HepG2 (cell line): ENCODE data around the gene PALM. TPM values are rescaled to one million over a fixed set of nuclear protein-coding genes. Genes with fewer than 3 reads are reported as not detected.

Experiments used
- DNMT1 ChIP-seq: sonication (generic); formaldehyde crosslinking; IDR thresholded peaks from 2 replicates; pipeline ENCODE4 v1.5.1; 2020; ENCODE audit warnings: mild to moderate bottlenecking, missing genetic modification reagents
- HNF4G ChIP-seq, 2 experiments: sonication (generic) in 1 of 2; formaldehyde crosslinking in 1 of 2; IDR thresholded peaks; 2 replicates each; pipeline versions ENCODE4 v1.4.0 to v1.6.1; 2011 to 2020; ENCODE audit warnings: borderline replicate concordance in 2 of 2, low read depth in 2 of 2, mild to moderate bottlenecking in 2 of 2, low read length in 1 of 2, missing genetic modification reagents in 1 of 2, moderate library complexity in 1 of 2
- HNRNPK ChIP-seq: fragments of 200-400 bp; formaldehyde crosslinking; IDR thresholded peaks from 2 replicates; pipeline ENCODE4 v1.6.1; 2018; ENCODE audit warnings: low read length, low read depth, moderate library complexity, mild to moderate bottlenecking; ENCODE audit not compliant: poor library complexity, severe bottlenecking
- JARID2 ChIP-seq: sonication (generic); formaldehyde crosslinking; IDR thresholded peaks from 2 replicates; pipeline ENCODE4 v1.8.1; 2023; ENCODE audit warnings: missing genetic modification reagents, inconsistent platforms; ENCODE audit not compliant: insufficient replicate concordance
- RBFOX2 ChIP-seq: fragments of 200-400 bp; formaldehyde crosslinking; IDR thresholded peaks from 2 replicates; pipeline ENCODE4 v1.6.1; 2017; ENCODE audit warnings: low read depth, mild to moderate bottlenecking, low read length
- SMAD9 ChIP-seq: sonication (generic); formaldehyde crosslinking; IDR thresholded peaks from 2 replicates; pipeline ENCODE4 v1.5.1; 2020; ENCODE audit warnings: mild to moderate bottlenecking, missing genetic modification reagents
- TRIM24 ChIP-seq: sonication (generic); formaldehyde crosslinking; IDR thresholded peaks from 2 replicates; pipeline ENCODE4 v1.8.0; 2022; ENCODE audit warnings: mild to moderate bottlenecking, missing genetic modification reagents
- ZEB1 ChIP-seq: IDR thresholded peaks from 2 replicates; pipeline ENCODE4 v1.6.1; 2012; ENCODE audit warnings: mild to moderate bottlenecking, low read depth, inconsistent platforms; ENCODE audit not compliant: insufficient replicate concordance
- ZNF33B ChIP-seq: sonication (generic); formaldehyde crosslinking; IDR thresholded peaks from 2 replicates; pipeline ENCODE4 v1.5.1; 2020; ENCODE audit warnings: mild to moderate bottlenecking, missing genetic modification reagents
- ZNF879 ChIP-seq: sonication (generic); formaldehyde crosslinking; IDR thresholded peaks from 2 replicates; pipeline ENCODE4 v1.8.1; 2023; ENCODE audit warnings: missing genetic modification reagents
- polyA plus RNA-seq, 8 experiments: library from polyadenylated mRNA; depleted of rRNA in 3 of 8; stranded (reverse) in 7 of 8; unstranded in 1 of 8; fragments of >200 nt; fragmentation: Illumina TruSeq in 4 of 8; extraction: Trizol in 4 of 8; gene quantifications; 2 replicates each; pipeline versions ENCODE4 v1.2.1 to v1.2.3, GENCODE V29; 2011 to 2016; ENCODE audit warnings: low read depth in 4 of 8, missing spikeins in 1 of 8, mixed read lengths in 1 of 8; ENCODE audit not compliant: insufficient read depth in 1 of 8
- total RNA-seq, 5 experiments: library from RNA; depleted of rRNA; stranded (reverse); fragments of >200 nt; fragmentation: Illumina TruSeq; extraction: Trizol; gene quantifications; 2 replicates each; pipeline ENCODE4 v1.2.3, GENCODE V29; 2016; ENCODE audit warnings: low read depth in 1 of 5
- TF ChIP-seq, protein P1 (sequence below): sonication (generic); formaldehyde crosslinking; IDR thresholded peaks from 2 replicates; pipeline ENCODE4 v1.4.0; 2020; ENCODE audit warnings: missing genetic modification reagents
- TF ChIP-seq, protein P2 (sequence below): sonication (generic); formaldehyde crosslinking; IDR thresholded peaks from 2 replicates; pipeline ENCODE4 v1.9.0; 2021; ENCODE audit warnings: mild to moderate bottlenecking, missing genetic modification reagents
- TF ChIP-seq, protein P3 (sequence below): sonication (generic); formaldehyde crosslinking; IDR thresholded peaks from 2 replicates; pipeline ENCODE4 v1.4.0; 2020; ENCODE audit warnings: missing genetic modification reagents, borderline replicate concordance
- TF ChIP-seq, protein P4 (sequence below): sonication (generic); formaldehyde crosslinking; IDR thresholded peaks from 2 replicates; pipeline ENCODE4 v1.4.0; 2020; ENCODE audit warnings: mild to moderate bottlenecking, missing genetic modification reagents

Gene PALM
- total and polyA plus RNA-seq, 2 of the 13 experiments (the other 11 are each of a cell fraction or from before 2014, with no cell fraction given), result 4.0 to 9.7 TPM

DNA sequence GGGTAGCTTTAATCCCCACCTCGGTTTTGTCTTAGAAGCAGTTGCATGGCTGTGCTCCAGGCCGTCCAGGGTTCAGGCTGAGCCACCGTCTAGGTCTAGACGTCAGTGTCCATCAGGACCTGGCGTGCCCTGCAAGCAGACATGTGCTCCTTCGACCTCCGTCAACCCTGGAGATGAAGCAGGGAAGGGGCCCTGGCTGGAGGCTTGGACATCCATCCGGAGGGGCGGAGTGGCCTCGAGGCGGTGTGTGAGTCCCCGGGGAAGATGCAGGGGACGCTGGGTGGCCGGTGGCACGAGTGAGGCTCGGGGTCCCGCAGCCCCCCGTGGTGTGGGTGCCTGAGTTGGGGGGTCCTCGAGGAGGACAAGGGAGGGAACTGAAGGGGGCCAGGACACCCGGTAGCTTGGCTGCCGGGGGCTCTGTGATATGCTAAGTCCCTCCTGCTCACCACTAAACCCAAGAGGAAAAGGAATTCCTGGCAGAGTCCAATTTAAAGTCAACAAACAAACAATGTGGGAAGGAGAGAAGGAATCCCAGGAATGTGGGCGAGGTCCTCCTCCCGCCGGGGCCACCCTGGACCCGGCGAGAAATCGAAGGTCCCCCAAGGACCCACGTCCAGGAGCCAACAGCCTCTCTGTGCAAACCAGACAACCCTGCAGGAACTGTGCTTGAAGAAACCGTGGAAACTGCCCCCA, 73.6 kb downstream of the PALM start (continued):
- TF ChIP-seq, protein P1, sequence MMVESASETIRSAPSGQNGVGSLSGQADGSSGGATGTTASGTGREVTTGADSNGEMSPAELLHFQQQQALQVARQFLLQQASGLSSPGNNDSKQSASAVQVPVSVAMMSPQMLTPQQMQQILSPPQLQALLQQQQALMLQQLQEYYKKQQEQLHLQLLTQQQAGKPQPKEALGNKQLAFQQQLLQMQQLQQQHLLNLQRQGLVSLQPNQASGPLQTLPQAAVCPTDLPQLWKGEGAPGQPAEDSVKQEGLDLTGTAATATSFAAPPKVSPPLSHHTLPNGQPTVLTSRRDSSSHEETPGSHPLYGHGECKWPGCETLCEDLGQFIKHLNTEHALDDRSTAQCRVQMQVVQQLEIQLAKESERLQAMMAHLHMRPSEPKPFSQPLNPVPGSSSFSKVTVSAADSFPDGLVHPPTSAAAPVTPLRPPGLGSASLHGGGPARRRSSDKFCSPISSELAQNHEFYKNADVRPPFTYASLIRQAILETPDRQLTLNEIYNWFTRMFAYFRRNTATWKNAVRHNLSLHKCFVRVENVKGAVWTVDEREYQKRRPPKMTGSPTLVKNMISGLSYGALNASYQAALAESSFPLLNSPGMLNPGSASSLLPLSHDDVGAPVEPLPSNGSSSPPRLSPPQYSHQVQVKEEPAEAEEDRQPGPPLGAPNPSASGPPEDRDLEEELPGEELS (CRISPR knock-in tag), result peak; percentile 89
- no peak for TF ChIP-seq HNRNPK
- TF ChIP-seq RBFOX2, result no peak
- no peak for TF ChIP-seq ZNF879
- no peak for TF ChIP-seq SMAD9 (CRISPR knock-in tag)
- no peak for TF ChIP-seq JARID2 (CRISPR knock-in tag)
- no peak for TF ChIP-seq TRIM24 (CRISPR knock-in tag)
- TF ChIP-seq, protein P2, sequence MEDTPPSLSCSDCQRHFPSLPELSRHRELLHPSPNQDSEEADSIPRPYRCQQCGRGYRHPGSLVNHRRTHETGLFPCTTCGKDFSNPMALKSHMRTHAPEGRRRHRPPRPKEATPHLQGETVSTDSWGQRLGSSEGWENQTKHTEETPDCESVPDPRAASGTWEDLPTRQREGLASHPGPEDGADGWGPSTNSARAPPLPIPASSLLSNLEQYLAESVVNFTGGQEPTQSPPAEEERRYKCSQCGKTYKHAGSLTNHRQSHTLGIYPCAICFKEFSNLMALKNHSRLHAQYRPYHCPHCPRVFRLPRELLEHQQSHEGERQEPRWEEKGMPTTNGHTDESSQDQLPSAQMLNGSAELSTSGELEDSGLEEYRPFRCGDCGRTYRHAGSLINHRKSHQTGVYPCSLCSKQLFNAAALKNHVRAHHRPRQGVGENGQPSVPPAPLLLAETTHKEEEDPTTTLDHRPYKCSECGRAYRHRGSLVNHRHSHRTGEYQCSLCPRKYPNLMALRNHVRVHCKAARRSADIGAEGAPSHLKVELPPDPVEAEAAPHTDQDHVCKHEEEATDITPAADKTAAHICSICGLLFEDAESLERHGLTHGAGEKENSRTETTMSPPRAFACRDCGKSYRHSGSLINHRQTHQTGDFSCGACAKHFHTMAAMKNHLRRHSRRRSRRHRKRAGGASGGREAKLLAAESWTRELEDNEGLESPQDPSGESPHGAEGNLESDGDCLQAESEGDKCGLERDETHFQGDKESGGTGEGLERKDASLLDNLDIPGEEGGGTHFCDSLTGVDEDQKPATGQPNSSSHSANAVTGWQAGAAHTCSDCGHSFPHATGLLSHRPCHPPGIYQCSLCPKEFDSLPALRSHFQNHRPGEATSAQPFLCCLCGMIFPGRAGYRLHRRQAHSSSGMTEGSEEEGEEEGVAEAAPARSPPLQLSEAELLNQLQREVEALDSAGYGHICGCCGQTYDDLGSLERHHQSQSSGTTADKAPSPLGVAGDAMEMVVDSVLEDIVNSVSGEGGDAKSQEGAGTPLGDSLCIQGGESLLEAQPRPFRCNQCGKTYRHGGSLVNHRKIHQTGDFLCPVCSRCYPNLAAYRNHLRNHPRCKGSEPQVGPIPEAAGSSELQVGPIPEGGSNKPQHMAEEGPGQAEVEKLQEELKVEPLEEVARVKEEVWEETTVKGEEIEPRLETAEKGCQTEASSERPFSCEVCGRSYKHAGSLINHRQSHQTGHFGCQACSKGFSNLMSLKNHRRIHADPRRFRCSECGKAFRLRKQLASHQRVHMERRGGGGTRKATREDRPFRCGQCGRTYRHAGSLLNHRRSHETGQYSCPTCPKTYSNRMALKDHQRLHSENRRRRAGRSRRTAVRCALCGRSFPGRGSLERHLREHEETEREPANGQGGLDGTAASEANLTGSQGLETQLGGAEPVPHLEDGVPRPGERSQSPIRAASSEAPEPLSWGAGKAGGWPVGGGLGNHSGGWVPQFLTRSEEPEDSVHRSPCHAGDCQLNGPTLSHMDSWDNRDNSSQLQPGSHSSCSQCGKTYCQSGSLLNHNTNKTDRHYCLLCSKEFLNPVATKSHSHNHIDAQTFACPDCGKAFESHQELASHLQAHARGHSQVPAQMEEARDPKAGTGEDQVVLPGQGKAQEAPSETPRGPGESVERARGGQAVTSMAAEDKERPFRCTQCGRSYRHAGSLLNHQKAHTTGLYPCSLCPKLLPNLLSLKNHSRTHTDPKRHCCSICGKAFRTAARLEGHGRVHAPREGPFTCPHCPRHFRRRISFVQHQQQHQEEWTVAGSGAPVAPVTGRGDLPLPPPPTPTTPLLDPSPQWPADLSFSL (CRISPR knock-in tag), result no peak
- no peak for TF ChIP-seq ZNF33B (CRISPR knock-in tag)
- TF ChIP-seq ZEB1, result peak; percentile 46
- TF ChIP-seq HNF4G (IDR thresholded peaks at IDR 0.05; ENCODE audit: borderline replicate concordance, low read depth, low read length), result peak; percentile 81
- no peak for TF ChIP-seq HNF4G (CRISPR knock-in tag; IDR thresholded peaks at IDR 0.05; ENCODE audit: borderline replicate concordance, low read depth)
- TF ChIP-seq, protein P3, sequence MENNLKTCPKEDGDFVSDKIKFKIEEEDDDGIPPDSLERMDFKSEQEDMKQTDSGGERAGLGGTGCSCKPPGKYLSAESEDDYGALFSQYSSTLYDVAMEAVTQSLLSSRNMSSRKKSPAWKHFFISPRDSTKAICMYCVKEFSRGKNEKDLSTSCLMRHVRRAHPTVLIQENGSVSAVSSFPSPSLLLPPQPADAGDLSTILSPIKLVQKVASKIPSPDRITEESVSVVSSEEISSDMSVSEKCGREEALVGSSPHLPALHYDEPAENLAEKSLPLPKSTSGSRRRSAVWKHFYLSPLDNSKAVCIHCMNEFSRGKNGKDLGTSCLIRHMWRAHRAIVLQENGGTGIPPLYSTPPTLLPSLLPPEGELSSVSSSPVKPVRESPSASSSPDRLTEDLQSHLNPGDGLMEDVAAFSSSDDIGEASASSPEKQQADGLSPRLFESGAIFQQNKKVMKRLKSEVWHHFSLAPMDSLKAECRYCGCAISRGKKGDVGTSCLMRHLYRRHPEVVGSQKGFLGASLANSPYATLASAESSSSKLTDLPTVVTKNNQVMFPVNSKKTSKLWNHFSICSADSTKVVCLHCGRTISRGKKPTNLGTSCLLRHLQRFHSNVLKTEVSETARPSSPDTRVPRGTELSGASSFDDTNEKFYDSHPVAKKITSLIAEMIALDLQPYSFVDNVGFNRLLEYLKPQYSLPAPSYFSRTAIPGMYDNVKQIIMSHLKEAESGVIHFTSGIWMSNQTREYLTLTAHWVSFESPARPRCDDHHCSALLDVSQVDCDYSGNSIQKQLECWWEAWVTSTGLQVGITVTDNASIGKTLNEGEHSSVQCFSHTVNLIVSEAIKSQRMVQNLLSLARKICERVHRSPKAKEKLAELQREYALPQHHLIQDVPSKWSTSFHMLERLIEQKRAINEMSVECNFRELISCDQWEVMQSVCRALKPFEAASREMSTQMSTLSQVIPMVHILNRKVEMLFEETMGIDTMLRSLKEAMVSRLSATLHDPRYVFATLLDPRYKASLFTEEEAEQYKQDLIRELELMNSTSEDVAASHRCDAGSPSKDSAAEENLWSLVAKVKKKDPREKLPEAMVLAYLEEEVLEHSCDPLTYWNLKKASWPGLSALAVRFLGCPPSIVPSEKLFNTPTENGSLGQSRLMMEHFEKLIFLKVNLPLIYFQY, result no peak
- TF ChIP-seq, protein P4, sequence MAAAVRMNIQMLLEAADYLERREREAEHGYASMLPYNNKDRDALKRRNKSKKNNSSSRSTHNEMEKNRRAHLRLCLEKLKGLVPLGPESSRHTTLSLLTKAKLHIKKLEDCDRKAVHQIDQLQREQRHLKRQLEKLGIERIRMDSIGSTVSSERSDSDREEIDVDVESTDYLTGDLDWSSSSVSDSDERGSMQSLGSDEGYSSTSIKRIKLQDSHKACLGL (CRISPR knock-in tag), result no peak
- TF ChIP-seq DNMT1 (CRISPR knock-in tag), result no peak
